ENCODE measurements around the gene MRGPRG. TPM values are rescaled to one million over a fixed set of nuclear protein-coding genes. Genes with fewer than 3 reads are reported as not detected.

Gene MRGPRG
- total and polyA plus RNA-seq, 2 of the 4 experiments (the other 2 are of a cell fraction) = not detected

- WGBS, 2 experiments (ENCODE audit: extremely low coverage in 2 of 2, insufficient read length in 1 of 2) = no CpG with 5 or more reads among the region's 11 CpGs
- Histone ChIP-seq H2BK20ac (ENCODE audit: low read depth, low read length) (no peak overlapping the region), H3K23ac (ENCODE audit: low read depth, low read length) (no peak overlapping the region), H4K8ac (ENCODE audit: low read depth in 2 of 2, low read length in 2 of 2) (no peak overlapping the region), H3K4me2 (ENCODE audit: low read depth, low read length) (no peak overlapping the region), H3K79me1 (ENCODE audit: low read depth in 1 of 2, low read length in 2 of 2) (no peaks in the 10 kb centered on the region), H3K56ac (ENCODE audit: extremely low read depth, insufficient read depth, low read length) (no peak overlapping the region), H2AK5ac (ENCODE audit: low read depth, low read length) (no peak overlapping the region), H2AK9ac (replicated peaks; ENCODE audit: low read depth, low read length, poor library complexity) (no peak overlapping the region), H3K27ac (ENCODE audit: insufficient read depth, low read length) (no peak overlapping the region), H2BK15ac (ENCODE audit: low read depth, low read length) (no peak overlapping the region), H3K4me3 (ENCODE audit: insufficient read depth, low read depth, low read length) (no peak overlapping the region), H2BK120ac (ENCODE audit: low read depth, low read length) (no peak overlapping the region), H3K9me3 (ENCODE audit: control insufficient read depth, insufficient read depth, low read length) (no peaks in the 10 kb centered on the region), H2BK5ac (ENCODE audit: low read depth, low read length, poor library complexity, severe bottlenecking) (no peak overlapping the region), H4K5ac (ENCODE audit: low read depth, low read length) (no peak overlapping the region), H3K9me1 (ENCODE audit: insufficient read depth, low read length) (no peaks in the 10 kb centered on the region), H2AFZ (replicated peaks; ENCODE audit: low read length, poor library complexity) (no peak overlapping the region), H4K20me1 (ENCODE audit: insufficient read depth, low read length) (no peaks in the 10 kb centered on the region), H4K91ac (ENCODE audit: insufficient read depth, low read depth, low read length) (no peak overlapping the region), H3K4me1 (ENCODE audit: control insufficient read depth, insufficient read depth, low read length) (no peaks in the 10 kb centered on the region), H3K27me3 (ENCODE audit: control insufficient read depth, insufficient read depth, low read length) (peaks cover 40% of the 10 kb centered on the region), H3K14ac (replicated peaks; ENCODE audit: low read depth, low read length) (no peak overlapping the region), H3K36me3 (ENCODE audit: control insufficient read depth, insufficient read depth, low read length) (no peaks in the 10 kb centered on the region), H3K4ac (ENCODE audit: low read depth, low read length) (no peak overlapping the region), H3K9ac (ENCODE audit: low read depth, low read length) (no peak overlapping the region), H3K18ac (ENCODE audit: low read depth, low read length) (no peak overlapping the region)
- TF ChIP-seq MAZ (IDR thresholded peaks at IDR 0.05; ENCODE audit: borderline replicate concordance, low read depth, low read length) (no peak), RFX5 (IDR thresholded peaks at IDR 0.05; ENCODE audit: low read depth, low read length) (no peak), POLR2A (IDR thresholded peaks at IDR 0.05; ENCODE audit: low read depth, low read length) (no peak), FOS (IDR thresholded peaks at IDR 0.05; ENCODE audit: low read depth, low read length) (no peak), USF2 (IDR thresholded peaks at IDR 0.05; ENCODE audit: low read depth, low read length) (no peak), SMC3 (IDR thresholded peaks at IDR 0.05; ENCODE audit: low read depth, low read length) (no peak), MAFK (IDR thresholded peaks at IDR 0.05; ENCODE audit: low read depth, low read length) (no peak), CEBPB (IDR thresholded peaks at IDR 0.05; ENCODE audit: low read depth, low read length) (no peak), NFE2L2 (IDR thresholded peaks at IDR 0.05; ENCODE audit: low read depth, low read length) (no peak), MXI1 (IDR thresholded peaks at IDR 0.05; ENCODE audit: borderline replicate concordance, low read depth, low read length) (no peak), RAD21 (IDR thresholded peaks at IDR 0.05; ENCODE audit: low read length) (no peak), BHLHE40 (IDR thresholded peaks at IDR 0.05; ENCODE audit: low read depth, low read length) (no peak), RCOR1 (IDR thresholded peaks at IDR 0.05; ENCODE audit: insufficient replicate concordance, low read length) (no peak), CHD1 (IDR thresholded peaks at IDR 0.05; ENCODE audit: low read depth, low read length) (no peak)
- TF ChIP-seq, protein P1, sequence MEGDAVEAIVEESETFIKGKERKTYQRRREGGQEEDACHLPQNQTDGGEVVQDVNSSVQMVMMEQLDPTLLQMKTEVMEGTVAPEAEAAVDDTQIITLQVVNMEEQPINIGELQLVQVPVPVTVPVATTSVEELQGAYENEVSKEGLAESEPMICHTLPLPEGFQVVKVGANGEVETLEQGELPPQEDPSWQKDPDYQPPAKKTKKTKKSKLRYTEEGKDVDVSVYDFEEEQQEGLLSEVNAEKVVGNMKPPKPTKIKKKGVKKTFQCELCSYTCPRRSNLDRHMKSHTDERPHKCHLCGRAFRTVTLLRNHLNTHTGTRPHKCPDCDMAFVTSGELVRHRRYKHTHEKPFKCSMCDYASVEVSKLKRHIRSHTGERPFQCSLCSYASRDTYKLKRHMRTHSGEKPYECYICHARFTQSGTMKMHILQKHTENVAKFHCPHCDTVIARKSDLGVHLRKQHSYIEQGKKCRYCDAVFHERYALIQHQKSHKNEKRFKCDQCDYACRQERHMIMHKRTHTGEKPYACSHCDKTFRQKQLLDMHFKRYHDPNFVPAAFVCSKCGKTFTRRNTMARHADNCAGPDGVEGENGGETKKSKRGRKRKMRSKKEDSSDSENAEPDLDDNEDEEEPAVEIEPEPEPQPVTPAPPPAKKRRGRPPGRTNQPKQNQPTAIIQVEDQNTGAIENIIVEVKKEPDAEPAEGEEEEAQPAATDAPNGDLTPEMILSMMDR (conservative IDR thresholded peaks at IDR 0.05; ENCODE audit: low read depth, low read length) = no peak
- TF ChIP-seq, protein P2, sequence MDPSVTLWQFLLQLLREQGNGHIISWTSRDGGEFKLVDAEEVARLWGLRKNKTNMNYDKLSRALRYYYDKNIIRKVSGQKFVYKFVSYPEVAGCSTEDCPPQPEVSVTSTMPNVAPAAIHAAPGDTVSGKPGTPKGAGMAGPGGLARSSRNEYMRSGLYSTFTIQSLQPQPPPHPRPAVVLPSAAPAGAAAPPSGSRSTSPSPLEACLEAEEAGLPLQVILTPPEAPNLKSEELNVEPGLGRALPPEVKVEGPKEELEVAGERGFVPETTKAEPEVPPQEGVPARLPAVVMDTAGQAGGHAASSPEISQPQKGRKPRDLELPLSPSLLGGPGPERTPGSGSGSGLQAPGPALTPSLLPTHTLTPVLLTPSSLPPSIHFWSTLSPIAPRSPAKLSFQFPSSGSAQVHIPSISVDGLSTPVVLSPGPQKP (IDR thresholded peaks at IDR 0.05; ENCODE audit: borderline replicate concordance, low read depth, low read length) = no peak
- BruUV-seq (replicated peaks) = no TSS peak
- ATAC-seq (ENCODE audit: low read depth) (no peak), DNase-seq (no peak)
- intact Hi-C loops (cut with micrococcal nuclease) = no loop called here
- ChIA-PET CTCF (no interaction called here), POLR2A (ENCODE audit: unreplicated experiment) (no interaction called here)
- dilution Hi-C loops (cut with HindIII; ENCODE audit: low sequenced_read_pairs, unreplicated experiment) = no loop called here
- in situ Hi-C loops (cut with MboI; ENCODE audit: low sequenced_read_pairs) = no loop called here
Measured at GRCh38 chr11:3189886-3190583, 28.6 kb downstream of the MRGPRG start.

Measured in IMR-90 (cell line).